Kidney glomerular epithelial cell (primary cell): Measurements from ENCODE around the gene ARHGDIB.

Experiments
- DNase-seq: peaks from one replicate; lab custom pipeline; 2025; lab: John Stamatoyannopoulos, UW

Gene ARHGDIB

GRCh38 chr12:14982991-14983390 is 21.6 kb upstream of the ARHGDIB start:
- no peak for DNase-seq

- DNase-seq, result no peak
These were observed 21.2 kb upstream of the ARHGDIB start for GRCh38 chr12:14982562-14982961.

GRCh38 chr12:14981049-14981448 is 19.6 kb upstream of the ARHGDIB start:
- no peak for DNase-seq

GRCh38 chr12:14979468-14979867 is 18.1 kb upstream of the ARHGDIB start:
- no peak for DNase-seq

DNA sequence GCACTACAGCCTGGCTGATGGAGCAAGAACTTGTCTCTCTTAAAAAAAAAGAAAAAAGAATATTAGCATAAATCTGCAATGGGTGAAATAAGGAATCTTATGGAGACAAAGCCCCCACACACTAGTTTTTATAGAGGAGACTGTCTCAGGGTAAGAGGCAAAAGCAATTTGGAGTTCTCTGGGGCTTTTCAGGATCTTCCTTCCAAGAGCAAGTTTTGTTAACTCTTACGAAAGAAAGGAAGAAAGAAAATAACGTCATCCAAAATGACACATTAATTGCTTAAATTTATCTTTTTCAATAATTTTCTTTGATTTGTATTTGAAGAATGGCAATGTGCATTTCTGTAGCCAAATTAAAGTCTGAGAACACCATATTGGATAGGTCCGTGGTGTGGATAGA is 15.3 kb upstream of the ARHGDIB start:
- no peak for DNase-seq

GRCh38 chr12:14975457-14975856 is 14.1 kb upstream of the ARHGDIB start:
- DNase-seq, result no peak

GRCh38 chr12:14974633-14975032 is 13.2 kb upstream of the ARHGDIB start:
- no peak for DNase-seq

GRCh38 chr12:14972816-14973215 is 11.4 kb upstream of the ARHGDIB start, which contains the start of gene PDE6H:
TSS of gene PDE6H (plus strand) at chr12:14973042. CDS start at chr12:14978013, 4,971 bp downstream.
- DNase-seq, result no peak

GRCh38 chr12:14970473-14970872 is 9.1 kb upstream of the ARHGDIB start:
- no peak for DNase-seq

GRCh38 chr12:14968478-14968877 is 7.1 kb upstream of the ARHGDIB start:
- no peak for DNase-seq

- DNase-seq, result no peak
These were observed 3.8 kb upstream of the ARHGDIB start for GRCh38 chr12:14965221-14965620.

- DNase-seq, result no peak
These were observed 3.0 kb upstream of the ARHGDIB start for GRCh38 chr12:14964406-14964805.

DNA sequence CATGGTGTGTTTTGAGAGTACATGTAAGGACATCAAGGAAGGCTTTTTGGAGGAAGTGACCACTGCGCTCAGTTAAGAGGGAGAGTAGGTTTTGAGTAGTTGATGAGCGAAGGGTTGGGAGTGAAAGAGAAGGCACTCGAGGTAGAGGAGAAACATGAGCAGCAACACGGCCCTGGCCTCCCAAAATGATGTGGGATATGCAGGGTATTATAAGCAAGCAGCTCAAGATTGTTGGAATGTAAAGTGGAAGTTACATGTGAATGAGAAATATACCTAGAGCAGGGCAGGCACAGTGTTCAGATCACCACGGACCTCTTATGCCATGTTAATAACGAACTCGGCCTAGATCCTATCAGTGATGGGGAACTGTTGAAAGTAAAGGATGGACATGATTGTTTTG is 2.1 kb upstream of the ARHGDIB start:
- no peak for DNase-seq

GRCh38 chr12:14962797-14963196 is 1.4 kb upstream of the ARHGDIB start:
- DNase-seq, result no peak

DNA sequence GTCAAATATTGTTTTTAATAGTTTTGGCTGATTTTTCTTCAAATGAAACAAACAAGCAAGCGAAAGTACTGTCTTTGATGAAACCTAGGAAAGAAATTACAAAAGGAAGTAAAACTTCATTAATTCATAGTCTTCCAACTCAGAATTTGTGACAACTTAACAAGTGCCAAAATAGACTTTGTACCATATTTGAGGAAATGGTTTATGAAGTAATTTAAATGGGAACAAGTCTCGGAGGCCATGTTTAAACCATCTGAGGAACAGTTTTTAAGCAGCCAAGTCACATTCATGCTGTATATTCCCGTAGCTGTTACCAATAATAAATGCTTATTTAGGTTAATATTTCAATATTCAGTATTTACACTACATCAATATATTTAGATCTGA is 745 bp upstream of the ARHGDIB start:
- no peak for DNase-seq

DNA sequence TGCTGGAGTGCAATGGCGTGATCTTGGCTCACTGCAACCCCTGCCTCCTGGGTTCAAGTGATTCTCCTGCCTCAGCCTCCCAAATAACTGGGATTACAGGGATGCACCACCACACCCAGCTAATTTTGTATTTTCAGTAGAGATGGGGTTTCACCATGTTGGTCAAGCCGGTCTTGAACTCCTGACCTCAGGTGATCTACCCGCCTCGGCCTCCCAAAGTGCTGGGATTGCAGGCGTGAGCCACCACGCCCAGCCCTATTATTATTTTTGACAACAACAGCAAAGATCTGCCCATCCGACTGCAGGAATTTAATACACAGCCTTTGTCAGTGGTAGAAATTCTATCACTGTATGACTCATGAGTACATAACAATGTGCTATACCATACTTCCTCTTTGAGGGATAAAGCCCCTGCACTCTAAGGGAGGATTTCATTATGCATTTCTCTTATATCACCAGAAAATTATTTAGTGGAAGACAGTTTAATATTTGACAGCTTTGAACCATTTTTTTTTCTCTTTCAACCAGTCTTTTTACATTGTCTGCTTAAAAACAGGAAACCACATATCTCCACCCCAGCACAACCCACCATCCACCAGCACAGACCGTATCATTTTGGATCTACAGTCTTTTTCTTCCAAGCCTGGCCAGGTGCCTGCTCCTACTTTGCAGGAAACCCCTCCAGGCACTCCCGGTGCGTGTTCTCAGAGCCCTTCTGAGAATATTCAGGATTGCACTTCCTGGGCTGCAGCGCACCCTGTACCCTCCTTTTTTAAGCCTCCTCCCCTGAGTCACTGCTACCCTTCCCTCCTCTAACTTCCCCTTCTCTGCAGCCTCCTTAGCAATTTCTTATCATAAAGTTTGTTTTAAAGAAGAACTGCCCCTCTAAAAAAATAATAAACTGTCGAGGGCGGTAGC is 594 bp downstream of the ARHGDIB start:
- DNase-seq, result no peak

DNA sequence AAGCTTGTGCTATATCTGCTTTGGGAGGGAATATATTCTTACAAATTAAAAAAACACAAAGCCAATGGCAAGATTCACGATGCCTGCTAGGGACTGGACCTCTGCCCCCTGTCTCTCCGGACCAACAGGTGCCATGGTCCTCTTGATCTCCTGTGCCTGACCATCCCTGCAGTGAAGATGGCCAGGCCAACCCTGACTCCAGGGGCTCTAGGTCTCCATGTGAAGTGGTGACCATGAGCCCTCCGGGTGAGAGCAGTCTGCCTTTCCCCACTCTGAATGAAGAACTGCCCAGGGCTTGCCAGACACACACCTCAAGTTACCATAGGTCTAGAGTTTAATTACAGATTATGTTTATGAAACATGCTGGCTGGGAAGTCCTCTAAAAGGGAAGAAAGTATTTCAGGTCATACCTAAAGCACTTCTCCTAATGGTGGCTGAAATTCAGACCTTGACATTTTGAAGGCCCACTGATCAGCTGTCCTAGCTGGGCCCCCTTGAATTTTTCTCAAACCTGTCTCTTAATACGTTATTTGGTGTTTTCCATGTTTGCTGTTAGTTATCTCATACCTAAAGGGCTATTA is 1.4 kb downstream of the ARHGDIB start:
- DNase-seq, result no peak

DNA sequence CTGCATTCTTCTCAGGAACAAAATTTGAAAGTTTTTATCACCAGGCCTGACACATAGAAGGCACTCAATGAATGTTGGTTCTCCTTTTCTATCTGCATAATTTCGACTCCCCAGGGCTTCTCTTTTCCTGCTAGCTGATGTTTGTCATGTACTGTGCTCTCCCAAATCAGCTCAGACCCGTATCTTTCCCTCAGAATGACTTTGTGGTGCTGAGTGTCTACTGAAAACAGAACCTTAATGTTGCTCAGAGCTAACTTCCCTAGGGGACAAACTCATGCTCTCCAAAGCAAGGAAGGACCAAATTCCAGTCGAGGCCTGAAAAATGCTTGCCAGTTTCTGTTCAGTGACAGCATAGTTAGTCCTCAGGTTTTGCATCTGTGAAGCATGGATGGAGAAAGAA is 1.9 kb downstream of the ARHGDIB start:
- no peak for DNase-seq

DNA sequence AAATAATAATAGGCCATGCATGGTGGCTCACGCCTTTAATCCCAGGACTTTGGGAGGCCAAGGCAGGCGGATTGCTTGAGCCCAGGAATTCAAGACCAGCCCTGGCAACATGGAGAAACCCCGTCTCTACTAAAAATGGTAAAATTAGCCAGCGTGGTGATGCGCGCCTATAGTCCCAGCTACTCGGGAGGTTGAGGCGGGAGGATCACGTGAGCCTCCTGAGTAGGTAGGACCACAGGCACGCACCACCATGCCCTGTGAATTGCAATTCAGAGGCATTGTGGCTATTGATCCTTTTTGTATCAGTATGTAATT is 2.3 kb downstream of the ARHGDIB start:
- DNase-seq, result no peak

GRCh38 chr12:14958361-14959125 is 2.9 kb downstream of the ARHGDIB start:
- DNase-seq, result no peak

DNA sequence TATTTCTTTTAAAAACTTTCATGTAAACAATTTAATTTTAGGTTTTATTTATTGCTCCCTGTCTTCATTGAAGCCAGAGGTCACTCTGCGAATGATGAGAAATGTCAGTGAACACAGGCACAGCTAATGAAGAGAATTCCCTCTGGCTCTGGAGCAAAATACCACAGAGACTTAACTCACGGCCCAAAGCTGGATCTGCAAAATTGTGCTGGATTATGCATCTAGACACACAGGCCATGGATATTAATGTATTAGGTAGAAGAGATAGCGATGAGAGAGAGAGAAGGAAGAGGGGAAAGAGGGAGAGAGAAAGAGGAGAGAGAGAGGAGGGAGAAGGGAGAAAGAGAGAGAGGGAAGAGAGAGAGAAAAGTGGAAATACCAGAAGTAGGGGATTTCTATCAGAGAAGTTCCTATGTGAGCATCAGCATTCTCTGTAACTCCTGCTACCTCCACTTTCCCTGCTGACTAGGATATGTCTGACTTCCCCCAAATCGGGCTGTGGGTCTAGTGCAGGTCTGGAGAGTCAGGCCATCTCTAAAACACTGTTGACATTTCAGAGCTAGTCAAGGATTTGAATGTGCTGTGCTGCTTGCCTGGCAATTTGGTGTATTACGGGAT is 3.7 kb downstream of the ARHGDIB start:
- DNase-seq, result no peak

DNA sequence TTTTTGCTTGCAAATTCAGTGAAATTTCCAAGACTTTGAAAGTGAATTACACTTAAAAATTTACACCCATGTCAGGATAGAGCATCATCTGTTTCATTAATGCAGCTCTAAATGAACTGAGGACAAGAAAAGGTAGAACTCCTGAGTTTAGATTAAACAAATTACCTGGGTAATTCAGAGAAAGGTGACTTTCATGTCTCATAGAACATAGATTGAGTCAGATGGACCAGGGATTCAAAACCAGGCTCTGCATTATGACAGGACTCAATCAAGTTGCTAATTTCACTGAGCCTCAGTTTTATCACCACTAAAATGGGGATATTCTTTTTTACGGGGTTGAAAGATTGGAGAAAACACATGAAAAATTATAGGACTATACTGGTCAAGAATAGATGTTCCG is 4.5 kb downstream of the ARHGDIB start:
- DNase-seq, result no peak
